Suprapubic skin (tissue), 4 donors: ENCODE data around the gene OXCT1. TPM values are rescaled to one million over a fixed set of nuclear protein-coding genes. Genes with fewer than 3 reads are reported as not detected.

ENCODE experiments used
- DNase-seq, 2 donors: peaks; one replicate each; pipeline ENCODE4 v3.0.0-alpha.2; 2019; ENCODE audit warnings: low spot score in 2 of 2
- H3K27ac ChIP-seq: fragments of 200-600 bp; sonication (generic); one replicate; pipeline ENCODE4 v1.5.1; 2019
- H3K27me3 ChIP-seq: fragments of 200-600 bp; sonication (generic); one replicate; pipeline ENCODE4 v1.5.1; 2019
- H3K36me3 ChIP-seq: fragments of 200-600 bp; sonication (generic); one replicate; pipeline ENCODE4 v1.5.1; 2019
- H3K4me1 ChIP-seq: fragments of 200-600 bp; sonication (generic); one replicate; pipeline ENCODE4 v1.5.1; 2019
- H3K4me3 ChIP-seq: fragments of 200-600 bp; sonication (generic); one replicate; pipeline ENCODE4 v1.5.1; 2019; ENCODE audit warnings: mild to moderate bottlenecking
- H3K9me3 ChIP-seq: fragments of 200-600 bp; sonication (generic); one replicate; pipeline ENCODE4 v1.5.1; 2019
- CTCF ChIP-seq, 2 donors: fragments of 200-600 bp in 1 of 2; fragments of 450-650 bp in 1 of 2; sonication (generic) in 1 of 2; IDR thresholded peaks; one replicate each; pipeline ENCODE4 v1.5.1; 2016 to 2019; ENCODE audit warnings: antibody characterized with exemption in 2 of 2, mild to moderate bottlenecking in 1 of 2, moderate library complexity in 1 of 2
- EP300 ChIP-seq: sonication (generic); formaldehyde crosslinking; IDR thresholded peaks from one replicate; pipeline ENCODE4 v1.6.1; 2017; ENCODE audit warnings: antibody characterized with exemption
- POLR2A ChIP-seq, 2 donors: fragments of 450-650 bp; IDR thresholded peaks; one replicate each; pipeline ENCODE4 v1.6.1; 2017; ENCODE audit warnings: antibody characterized with exemption in 2 of 2, mild to moderate bottlenecking in 2 of 2, moderate library complexity in 2 of 2
- POLR2AphosphoS5 ChIP-seq, 3 donors: sonication (generic); formaldehyde crosslinking; IDR thresholded peaks; one replicate each; pipeline ENCODE4 v1.6.1; 2017; ENCODE audit warnings: antibody characterized with exemption in 3 of 3
- WGBS: methylation state at CpG from one replicate; pipeline ENCODE4 v1.1.5; 2018; 5-methylcytosine and 5-hydroxymethylcytosine counted together
- total RNA-seq, 4 donors: library from RNA; depleted of rRNA; stranded (reverse); fragments of >200 nt; gene quantifications; one replicate each; pipeline ENCODE4 v1.1.0, GENCODE V29; 2016

Gene OXCT1
- total RNA-seq, 4 donors from 2014 or later, result 17.4 to 71.9 (median 24.7) TPM

GRCh38 chr5:41874512-41875060, 4.4 kb upstream of the OXCT1 start:
- Histone ChIP-seq H3K36me3 (no peaks in the 10 kb centered on the region), H3K9me3 (no peaks in the 10 kb centered on the region), H3K27me3 (no peaks in the 10 kb centered on the region), H3K4me3 (no peak overlapping the region), H3K27ac (no peak overlapping the region), H3K4me1 (peaks cover 34% of the 10 kb centered on the region)
- TF ChIP-seq POLR2A (IDR thresholded peaks at IDR 0.05) (no peak), EP300 (no peak), CTCF (IDR thresholded peaks at IDR 0.05) (no peak), POLR2AphosphoS5 (IDR thresholded peaks at IDR 0.05) (no peak)
- DNase-seq, result no peak

- Histone ChIP-seq H3K36me3 (no peaks in the 10 kb centered on the region), H3K9me3 (no peaks in the 10 kb centered on the region), H3K4me1 (peaks cover 47% of the 10 kb centered on the region), H3K27me3 (no peaks in the 10 kb centered on the region), H3K4me3 (no peak overlapping the region), H3K27ac (peak overlapping the region; percentile 14)
- TF ChIP-seq POLR2A (IDR thresholded peaks at IDR 0.05) (no peak), EP300 (no peak)
- 21% methylated on average over 2 of the region's 2 CpGs for WGBS
- no peak for DNase-seq
Measured at GRCh38 chr5:41871852-41872251, 1.6 kb upstream of the OXCT1 start.

- no peaks in the 10 kb centered on the region for H3K9me3 ChIP-seq
- H3K27me3 ChIP-seq, result no peaks in the 10 kb centered on the region
- WGBS, result 8% methylated on average over 11 of the region's 16 CpGs
- TF ChIP-seq POLR2A (IDR thresholded peaks at IDR 0.05) (no peak), POLR2AphosphoS5 (IDR thresholded peaks at IDR 0.05) (no peak), CTCF (IDR thresholded peaks at IDR 0.05) (no peak), EP300 (no peak)
- peaks cover 47% of the 10 kb centered on the region for H3K4me1 ChIP-seq
- H3K27ac ChIP-seq, result peak overlapping the region; percentile 89
- H3K4me3 ChIP-seq, result peak overlapping the region; percentile 73
- DNase-seq, result no peak
- no peaks in the 10 kb centered on the region for H3K36me3 ChIP-seq
Measured at GRCh38 chr5:41870627-41871048, 413 bp upstream of the OXCT1 start.

- Histone ChIP-seq H3K4me1 (peaks cover 47% of the 10 kb centered on the region), H3K4me3 (peak overlapping the region; percentile 73), H3K27ac (peak overlapping the region; percentile 89), H3K9me3 (no peaks in the 10 kb centered on the region), H3K27me3 (no peaks in the 10 kb centered on the region), H3K36me3 (no peaks in the 10 kb centered on the region)
- WGBS, result 26% methylated on average over 23 of the region's 28 CpGs
- TF ChIP-seq CTCF (IDR thresholded peaks at IDR 0.05), result no peak
- no peak for TF ChIP-seq EP300
- no peak for TF ChIP-seq POLR2AphosphoS5 (IDR thresholded peaks at IDR 0.05)
- TF ChIP-seq POLR2A (IDR thresholded peaks at IDR 0.05), result no peak
- peak in 1 of 2 donors; percentile 64 for DNase-seq
Measured at GRCh38 chr5:41869151-41869723, 988 bp downstream of the OXCT1 start.

- peaks cover 14% of the 10 kb centered on the region for H3K4me1 ChIP-seq
- TF ChIP-seq POLR2A (IDR thresholded peaks at IDR 0.05), result no peak
- TF ChIP-seq EP300, result no peak
- TF ChIP-seq POLR2AphosphoS5 (IDR thresholded peaks at IDR 0.05), result no peak
- TF ChIP-seq CTCF (IDR thresholded peaks at IDR 0.05), result no peak
- H3K27ac ChIP-seq, result no peak overlapping the region
- DNase-seq, result no peak
- no peaks in the 10 kb centered on the region for H3K27me3 ChIP-seq
- no peak overlapping the region for H3K4me3 ChIP-seq
- peaks cover 16% of the 10 kb centered on the region for H3K36me3 ChIP-seq
- H3K9me3 ChIP-seq, result no peaks in the 10 kb centered on the region
Measured at GRCh38 chr5:41863871-41864486, 6.2 kb downstream of the OXCT1 start.
